Astrocyte of the spinal cord (primary cell): ENCODE measurements around the gene MICAL1.

Source experiments
- DNase-seq: peaks from one replicate; pipeline ENCODE4 v3.0.0; 2011; ENCODE audit warnings: low read depth, low spot score
- H3K4me3 ChIP-seq: 2 replicates; pipeline ENCODE4 v1.5.1; 2011; ENCODE audit warnings: low read depth, mild to moderate bottlenecking, low read length, moderate library complexity
- in situ Hi-C: cut with HindIII; loops from 2 replicates; pipeline ENCODE4 v1.10.0; 2017; ENCODE audit warnings: low sequenced_read_pairs
- TF ChIP-seq, protein P1 (sequence below): IDR thresholded peaks from 2 replicates; pipeline ENCODE4 v1.5.1; 2012; ENCODE audit warnings: low read depth, mild to moderate bottlenecking, low read length, inconsistent platforms

Gene MICAL1

DNA sequence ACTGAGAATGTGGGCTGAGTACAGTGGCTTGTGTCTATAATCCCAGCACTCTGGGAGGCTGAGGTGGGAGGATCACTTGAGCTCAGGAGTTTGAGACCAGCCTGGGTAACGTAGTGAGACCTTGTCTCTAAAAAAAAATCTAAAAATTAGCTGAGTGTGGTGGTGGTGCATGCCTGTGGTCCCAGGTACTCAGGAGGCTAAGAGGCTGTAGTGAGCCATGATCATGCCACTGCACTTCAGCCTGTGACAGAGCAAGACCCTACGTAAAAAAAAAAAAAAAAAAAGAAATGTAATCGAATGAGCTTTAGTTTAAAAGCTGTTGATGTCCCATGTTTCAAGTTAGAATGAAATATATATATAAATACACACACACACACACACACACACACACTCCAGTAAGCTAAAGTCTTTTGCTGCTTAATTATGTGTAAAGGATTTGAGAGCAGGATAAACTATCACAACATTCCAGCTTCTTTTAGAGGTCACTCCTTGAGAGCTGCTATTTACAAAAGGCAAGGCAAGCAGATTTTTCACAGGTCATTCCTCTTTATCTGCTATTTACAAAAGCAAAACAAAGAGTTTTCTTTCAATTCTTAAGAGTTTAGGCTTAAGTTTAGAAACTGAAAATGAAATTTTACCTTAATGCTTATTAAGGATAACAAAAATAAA lies 4.7 kb upstream of the MICAL1 start:
- no peak overlapping the region for H3K4me3 ChIP-seq
- no peak for DNase-seq
- in situ Hi-C loops, result no loop called here
- TF ChIP-seq, protein P1, sequence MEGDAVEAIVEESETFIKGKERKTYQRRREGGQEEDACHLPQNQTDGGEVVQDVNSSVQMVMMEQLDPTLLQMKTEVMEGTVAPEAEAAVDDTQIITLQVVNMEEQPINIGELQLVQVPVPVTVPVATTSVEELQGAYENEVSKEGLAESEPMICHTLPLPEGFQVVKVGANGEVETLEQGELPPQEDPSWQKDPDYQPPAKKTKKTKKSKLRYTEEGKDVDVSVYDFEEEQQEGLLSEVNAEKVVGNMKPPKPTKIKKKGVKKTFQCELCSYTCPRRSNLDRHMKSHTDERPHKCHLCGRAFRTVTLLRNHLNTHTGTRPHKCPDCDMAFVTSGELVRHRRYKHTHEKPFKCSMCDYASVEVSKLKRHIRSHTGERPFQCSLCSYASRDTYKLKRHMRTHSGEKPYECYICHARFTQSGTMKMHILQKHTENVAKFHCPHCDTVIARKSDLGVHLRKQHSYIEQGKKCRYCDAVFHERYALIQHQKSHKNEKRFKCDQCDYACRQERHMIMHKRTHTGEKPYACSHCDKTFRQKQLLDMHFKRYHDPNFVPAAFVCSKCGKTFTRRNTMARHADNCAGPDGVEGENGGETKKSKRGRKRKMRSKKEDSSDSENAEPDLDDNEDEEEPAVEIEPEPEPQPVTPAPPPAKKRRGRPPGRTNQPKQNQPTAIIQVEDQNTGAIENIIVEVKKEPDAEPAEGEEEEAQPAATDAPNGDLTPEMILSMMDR, result no peak

DNA sequence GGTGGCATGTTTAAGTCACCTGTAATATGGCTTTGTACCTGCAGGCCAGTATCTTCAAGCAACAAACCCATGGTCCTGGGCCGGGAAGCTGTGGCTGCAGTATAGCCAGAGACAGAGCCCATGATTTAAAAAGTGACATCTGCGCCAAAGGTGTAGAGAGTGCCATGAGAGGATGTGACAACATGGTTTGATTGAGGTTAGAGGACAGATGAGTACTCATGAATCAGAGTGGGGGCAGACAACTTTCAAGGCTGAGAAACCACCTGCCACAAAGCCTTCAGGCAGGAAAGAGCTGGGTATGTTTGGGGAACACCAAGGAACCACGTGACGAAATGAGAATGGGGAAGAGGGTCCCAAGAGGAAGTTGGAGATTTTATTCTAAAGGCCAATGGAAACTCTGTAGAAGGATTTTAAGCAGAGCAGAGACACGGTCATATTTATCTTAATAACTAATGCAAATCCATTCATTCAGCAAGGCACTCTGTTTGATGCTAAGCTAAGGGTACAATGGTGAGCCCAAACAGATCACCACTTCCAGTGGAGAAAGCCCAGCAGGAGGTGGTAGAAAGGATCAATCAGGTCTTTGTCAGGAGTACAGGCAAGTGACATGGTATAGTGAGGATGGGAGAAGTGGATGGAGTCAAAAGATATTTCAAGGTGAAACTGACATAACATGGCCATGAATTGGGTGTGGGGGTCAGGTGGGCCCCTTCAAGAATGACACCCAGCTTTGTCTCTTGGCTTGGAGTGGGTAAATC lies 3.4 kb upstream of the MICAL1 start:
- in situ Hi-C loops, result no loop called here
- TF ChIP-seq, protein P1, result no peak
- no peak overlapping the region for H3K4me3 ChIP-seq
- no peak for DNase-seq

DNA sequence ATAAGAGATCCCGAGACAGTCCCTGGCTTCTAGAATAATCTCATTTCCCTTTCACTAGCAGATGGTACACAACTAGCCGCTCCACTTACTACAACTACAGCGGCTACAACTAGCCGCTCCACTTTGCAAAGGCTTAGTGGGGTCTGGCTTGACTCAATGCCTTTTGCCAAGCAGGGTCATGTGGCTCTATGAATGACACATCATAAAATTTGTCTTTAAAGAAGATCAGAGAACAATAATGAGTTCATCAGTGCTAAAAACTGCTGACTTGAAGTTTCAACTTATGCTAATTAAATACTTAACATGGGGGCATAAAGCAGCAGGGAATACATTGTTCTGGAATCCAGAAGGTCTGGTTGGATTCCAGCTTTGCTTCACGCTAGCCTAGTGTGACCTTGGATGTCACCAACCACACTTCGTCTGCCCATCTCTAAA lies 2.0 kb upstream of the MICAL1 start:
- DNase-seq, result no peak
- in situ Hi-C loops, result no loop called here
- no peak overlapping the region for H3K4me3 ChIP-seq
- TF ChIP-seq, protein P1, result no peak

DNA sequence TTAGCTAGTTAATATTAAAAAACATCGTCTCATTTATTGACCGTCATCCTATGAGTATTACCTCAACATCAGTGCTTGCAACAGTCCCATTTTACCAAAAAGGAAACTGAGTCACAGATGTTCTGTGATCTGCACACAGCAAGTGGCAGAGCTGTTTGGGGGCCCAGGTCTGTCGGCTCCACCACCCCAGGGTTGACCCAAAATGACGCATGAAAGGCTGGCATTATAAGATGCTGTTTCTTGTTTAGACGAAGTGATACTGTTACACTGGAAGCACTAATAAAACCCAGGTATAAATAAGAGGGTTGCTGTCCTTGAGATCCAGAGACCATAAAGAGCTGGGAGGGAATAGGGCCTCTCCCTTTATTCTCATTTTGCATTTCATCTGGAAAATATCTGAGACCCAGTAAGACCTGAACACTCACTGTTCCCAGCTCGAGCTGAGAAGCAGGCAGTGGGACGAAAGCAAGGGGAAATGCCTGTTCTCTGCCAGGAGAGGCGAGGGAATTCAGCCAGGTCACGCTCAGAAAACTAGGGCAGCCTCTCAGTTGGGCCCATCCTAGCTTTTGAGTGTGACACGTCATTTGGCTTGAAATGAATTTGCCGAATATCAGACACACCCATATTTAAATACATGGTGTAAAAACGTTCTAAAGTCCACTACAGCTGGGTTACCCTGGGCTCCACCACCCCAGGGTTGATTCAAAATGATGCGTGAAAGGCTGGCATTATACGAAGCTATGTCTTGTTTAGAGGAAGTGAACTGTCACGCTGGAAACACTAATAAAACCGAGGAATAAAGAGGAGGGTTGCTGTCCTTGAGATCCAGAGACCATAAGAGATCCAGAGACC lies 1.4 kb upstream of the MICAL1 start:
- in situ Hi-C loops, result no loop called here
- TF ChIP-seq, protein P1, result no peak
- peak; percentile 37 for DNase-seq
- H3K4me3 ChIP-seq, result peak overlapping the region; percentile 89

DNA sequence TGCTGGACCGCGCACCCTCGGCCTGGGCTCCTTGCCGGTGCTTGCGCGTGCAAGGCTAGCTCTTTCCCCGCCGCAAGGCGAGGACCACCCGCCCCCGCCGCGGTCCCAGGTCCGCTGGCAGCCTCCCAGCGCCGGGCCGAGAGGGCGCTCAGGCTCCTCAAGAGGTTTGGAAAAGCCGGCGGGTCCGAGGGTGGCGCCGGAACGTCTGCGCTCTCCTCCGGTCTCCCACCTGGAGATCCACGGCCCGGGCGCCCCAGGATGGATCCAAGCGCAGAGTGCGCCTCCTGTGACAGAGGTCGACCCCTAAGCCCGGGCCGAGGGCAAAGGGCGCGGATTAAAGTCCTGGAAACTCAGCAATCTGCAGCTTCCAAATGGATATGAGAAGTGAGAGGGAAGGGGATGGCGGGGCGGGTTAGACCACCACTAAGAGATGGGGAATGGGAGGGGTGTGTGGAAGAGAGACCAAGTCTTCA lies 575 bp upstream of the MICAL1 start:
- TF ChIP-seq, protein P1, result no peak
- DNase-seq, result no peak
- in situ Hi-C loops, result no loop called here
- peak overlapping the region; percentile 89 for H3K4me3 ChIP-seq
